Measurements from ENCODE around the gene HDLBP.

Gene HDLBP

DNA sequence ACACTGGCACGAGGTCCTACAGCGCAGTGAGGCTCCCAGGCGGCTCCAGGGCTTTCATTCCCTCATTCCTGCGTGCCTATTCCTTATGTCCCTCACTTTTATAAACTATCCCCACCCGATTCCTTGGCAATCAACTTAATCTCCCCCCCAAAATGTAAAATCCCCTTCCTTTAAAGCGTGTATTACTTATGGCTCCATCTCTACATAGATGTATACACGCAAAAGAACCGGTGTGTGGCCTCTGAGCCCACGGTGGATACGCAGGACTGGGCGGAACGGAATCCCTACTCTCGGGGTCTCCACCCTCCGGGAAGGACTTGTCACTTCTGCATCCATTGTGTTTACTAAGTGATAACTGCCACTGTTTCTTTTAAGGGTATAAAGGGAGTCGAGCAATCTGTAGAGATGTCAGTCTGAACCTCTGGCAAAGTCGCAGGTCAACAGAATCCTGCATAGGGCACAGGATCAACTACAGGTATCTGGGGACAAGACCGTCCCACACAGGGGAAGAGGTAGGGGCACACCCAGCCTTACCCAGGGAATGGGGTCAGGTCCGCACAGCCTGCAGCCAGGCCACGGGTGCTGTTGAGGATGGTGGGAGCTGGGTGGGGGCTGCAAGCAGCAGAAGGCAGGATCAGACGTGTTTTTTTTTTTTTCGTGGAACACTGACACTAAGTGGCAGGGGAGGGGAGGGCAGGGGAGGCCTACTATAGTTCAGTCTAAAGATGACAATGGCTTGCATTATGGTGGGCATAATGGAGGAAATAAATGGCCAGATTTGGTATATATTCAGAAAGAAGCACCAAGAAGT is 42.1 kb downstream of the HDLBP start:
- no peak for DNase-seq

- peak; percentile 82 for DNase-seq
Observed at GRCh38 chr2:241272303-241273209, 42.9 kb downstream of the HDLBP start.

- DNase-seq: peak; percentile 83
Observed at GRCh38 chr2:241271706-241272302, 43.7 kb downstream of the HDLBP start.

DNA sequence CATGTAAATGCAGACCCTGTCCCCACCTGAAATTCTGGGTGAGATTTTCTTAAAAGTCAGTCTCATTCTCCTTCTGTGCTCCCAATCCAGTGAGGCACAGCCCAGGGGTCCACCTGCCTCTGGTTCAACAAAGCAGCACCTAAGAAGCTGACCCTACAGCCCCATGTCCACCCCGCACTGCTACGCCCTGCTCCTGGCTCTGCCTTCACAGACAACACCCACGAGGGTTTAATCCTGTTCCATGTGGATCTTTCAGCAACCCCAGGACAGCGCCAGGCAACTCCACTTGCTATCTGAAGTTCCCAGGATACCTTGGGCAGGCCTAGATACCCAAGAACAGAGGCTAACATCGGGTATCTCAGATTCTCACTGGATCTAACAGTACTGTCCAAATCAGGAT is 44.9 kb downstream of the HDLBP start:
- no peak for DNase-seq

GRCh38 chr2:241269707-241270520 is 45.6 kb downstream of the HDLBP start:
- DNase-seq: no peak

DNA sequence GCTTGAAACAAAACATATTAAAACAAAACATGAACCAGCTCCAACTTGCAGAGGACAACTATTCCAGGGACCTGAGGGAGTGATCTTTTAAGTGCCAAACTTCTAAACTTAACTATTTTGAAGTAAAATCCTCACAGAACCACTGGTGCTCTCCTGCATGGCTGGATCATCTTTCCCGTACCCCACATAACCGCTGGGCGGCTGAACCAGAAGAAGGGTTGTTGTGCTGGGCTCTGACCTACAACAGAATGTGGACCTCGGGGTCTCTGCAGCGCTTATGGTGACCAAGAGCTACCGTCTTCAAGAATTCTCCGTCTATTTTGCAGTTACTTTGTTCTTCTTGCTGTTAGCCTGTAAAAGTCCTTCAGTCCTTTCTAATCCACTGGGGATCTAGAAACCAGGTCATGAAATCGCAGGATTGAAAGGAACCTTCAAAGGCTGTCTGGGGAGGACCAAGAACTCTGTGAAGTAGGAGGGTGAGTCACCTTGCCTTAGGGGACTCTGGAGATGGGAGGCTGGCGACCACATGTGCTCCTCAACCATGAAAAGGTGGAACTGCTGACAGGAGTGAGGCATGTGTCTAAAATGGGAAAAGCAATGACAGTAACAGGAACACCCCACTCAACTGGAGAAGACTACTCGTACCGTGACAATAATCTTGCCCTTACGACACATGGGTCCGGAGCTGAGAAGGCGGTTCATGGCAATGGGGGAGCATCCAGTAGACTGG is 46.6 kb downstream of the HDLBP start:
- DNase-seq: peak; percentile 46

DNA sequence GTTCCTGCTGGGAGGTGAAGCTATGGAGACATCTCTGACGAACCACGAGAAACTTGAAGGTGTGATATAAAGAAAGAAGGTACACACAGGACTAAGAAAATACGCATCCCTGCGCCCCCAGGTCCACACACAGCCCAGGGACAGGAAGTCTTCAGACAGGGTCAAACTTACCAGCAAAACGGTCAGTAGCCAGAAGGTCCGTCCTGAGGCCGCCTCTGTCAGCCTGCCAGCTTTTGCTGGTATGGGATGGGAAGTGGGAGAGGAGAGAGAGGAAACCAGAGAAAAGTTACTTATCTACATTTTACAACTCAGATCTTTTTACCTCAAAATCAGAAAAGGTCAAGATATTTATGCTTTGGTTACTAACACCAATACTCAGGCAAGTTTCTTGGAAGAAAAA is 47.2 kb downstream of the HDLBP start:
- DNase-seq: no peak

DNA sequence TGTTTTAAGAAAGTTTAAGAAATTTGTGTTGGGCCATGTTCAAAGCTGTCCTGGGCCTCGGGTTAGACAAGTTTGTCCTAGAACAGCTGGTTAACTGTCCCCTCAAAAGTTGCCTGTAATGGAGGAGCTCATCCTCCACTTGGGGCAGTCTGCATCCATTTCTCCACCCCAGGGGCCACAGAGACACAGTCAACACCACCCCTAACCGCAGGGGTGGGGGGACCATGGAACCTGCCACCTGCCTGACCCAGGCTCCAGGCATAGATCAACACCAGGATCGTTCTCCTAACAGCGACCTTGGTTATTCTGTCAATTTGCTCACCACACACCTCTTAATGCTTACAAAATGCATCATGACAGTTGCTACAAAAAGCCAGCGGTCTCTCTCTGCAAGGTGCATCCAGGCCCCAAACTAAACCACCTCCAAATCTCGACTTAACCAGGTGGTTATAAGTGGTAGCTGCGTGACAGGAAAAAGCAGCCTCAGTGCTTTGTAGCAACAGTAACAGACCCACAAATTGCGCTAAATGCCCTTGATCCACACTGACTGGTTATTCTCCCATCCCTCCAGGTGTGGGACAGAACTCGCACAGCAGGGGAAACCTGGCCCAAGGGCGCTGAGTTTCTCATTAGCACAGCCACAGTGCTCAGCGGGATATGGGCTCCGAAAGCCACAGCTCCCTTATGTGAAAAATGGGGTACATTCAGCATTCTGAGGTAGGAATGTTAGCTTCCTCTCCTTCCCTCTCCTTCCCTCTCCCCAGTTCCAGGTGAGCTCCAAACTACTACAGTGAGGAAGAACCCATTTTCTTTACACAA is 48.0 kb downstream of the HDLBP start:
- DNase-seq: no peak

DNA sequence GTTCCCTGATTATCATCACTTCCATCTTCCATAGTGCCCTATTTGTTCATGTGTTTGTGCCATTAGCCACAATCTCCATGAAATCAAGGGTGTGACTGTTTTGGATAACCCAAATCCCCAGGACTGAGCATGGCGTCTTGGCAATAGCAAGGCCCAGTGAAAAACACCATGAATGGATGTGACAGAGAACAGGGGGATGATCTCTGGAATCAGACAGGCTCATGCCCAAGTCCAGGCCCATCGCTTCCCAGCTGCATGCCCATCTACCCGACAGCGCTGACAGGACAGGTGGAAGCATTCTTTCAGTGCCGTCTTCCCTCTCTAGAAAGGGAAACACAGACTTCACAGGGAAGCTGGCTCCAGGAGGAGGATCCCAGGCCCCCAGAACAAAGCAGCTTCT is 50.0 kb downstream of the HDLBP start:
- DNase-seq: no peak

- DNase-seq: no peak
Observed at GRCh38 chr2:241263061-241263460, 52.4 kb downstream of the HDLBP start.

DNA sequence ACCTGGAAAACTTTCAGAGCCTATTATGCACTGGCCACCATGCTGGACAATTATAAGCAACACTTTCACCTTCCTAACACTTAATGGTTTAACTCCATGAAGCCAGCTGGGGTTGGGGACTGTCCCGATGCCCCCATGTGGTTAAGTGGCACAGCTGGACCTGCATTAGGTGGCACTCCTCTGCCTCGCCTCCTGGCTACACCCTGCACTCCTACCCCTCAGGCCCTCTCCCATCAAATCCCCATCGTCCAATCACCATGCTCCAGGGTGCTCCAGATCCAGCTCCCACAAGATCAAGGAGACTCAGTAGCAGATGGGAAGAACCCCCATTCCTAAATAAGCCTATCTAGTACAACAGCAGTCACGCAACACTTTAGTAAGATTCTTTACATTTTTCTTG is 53.8 kb downstream of the HDLBP start:
- no peak for DNase-seq

- DNase-seq: no peak
Observed at GRCh38 chr2:241260911-241261310, 54.6 kb downstream of the HDLBP start.

DNA sequence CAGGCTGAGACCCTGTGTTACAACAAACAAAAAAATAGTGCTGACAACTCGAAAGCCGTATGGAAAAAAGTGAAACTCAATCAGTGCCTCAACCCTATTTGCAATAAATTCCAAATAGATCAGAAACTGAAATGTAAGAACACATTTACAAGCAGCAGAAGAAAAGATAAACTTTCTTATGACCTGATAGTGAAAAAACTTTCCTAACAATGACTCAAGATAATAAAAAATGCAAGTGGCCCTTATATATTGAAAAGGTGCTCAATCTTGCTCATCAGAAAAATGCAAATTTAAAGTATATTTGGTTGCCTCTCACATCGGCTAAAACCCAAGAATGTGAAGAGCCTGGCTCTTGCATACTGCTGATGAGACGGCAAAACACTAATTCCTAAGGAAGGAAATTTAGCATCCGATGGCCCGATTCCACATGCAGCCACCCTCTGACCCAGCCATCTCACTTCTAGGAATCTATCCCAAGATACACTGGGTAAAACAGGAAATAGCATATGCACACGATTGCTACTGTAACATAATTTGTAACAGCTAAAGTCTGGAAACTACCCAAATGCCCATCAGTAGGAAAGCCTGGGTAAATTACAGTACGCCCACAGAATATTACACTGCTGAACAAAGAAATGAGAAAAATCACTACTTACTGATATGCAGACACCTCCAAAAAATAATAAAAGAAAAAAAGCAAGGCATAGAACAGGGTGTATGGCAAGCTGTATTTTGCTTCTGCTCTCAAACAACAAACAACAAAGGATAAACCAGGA is 56.8 kb downstream of the HDLBP start:
- DNase-seq: no peak

DNA sequence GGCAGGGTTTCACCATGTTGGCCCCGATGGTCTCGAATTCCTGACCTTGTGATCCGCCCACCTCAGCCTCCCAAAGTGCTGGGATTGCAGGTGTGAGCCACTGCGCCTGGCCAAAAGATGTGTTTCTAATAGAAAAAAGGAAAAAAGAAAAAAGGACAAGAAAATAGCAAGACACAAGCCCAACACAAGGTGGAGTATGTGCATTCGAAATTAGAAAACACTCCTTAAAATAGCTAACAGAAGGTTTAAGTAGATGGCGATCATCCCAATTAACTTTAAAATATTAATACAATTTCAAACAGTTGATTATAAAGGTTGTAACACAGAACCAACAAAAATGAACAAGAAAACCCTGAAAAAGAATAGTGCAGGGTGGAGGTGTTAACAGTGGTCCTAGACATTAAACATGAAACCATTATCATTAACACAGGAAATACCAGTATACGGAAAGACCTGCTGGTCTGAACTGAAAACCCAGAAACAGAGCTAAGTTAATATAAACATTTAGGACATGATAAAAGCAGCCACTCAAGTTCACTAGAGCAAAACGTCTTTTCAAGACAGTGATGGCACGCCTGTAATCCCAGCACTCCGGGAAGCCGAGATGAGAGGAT is 57.9 kb downstream of the HDLBP start:
- no peak for DNase-seq

DNA sequence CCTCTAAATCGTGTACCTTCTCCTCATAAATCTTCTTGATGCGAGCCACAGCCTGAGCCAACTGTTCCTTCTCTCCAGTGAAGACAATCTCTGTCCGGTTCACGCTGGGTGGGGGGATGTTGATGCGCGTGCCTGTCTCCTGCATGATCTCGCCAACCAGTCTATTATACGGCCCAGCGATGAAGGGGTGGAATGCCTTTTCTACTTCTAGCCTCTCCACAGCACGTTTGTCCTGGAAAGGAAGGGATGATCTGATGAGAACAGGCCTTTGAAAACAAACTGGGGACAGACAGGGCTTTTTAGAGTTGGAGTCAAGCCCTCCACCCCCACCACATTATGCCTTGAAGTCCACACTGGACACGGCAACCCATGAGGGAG is 59.3 kb downstream of the HDLBP start:
- no peak for DNase-seq

DNA sequence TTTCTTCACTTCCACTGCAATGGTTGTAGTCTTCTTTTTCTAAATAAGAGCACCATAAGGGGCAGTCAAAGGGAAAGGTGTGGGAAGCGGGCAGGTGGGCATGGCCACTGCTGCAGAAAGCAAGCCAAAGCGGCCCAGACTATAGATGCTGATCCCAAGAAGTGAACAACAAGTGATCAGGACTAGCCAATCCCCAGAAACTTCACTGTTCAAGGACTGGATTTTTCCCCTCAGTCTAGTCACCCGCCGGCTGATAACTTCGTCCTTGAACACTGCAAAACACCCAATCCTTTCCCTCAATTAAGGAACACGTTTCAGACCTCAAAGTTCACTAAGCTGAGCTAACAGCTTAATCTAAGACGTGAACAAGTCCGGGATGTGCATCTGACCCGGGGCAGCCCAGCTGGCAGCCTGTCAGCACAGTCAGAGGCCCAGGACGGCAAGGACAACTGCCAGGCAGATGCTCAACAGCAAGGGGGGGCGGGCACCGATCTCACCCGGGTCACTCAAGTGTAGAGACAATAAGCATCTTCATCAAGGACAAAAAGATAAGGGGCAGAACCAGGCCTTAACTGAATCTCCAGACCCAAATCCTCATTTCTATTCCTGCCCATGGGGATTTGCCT is 59.8 kb downstream of the HDLBP start:
- DNase-seq: no peak

DNA sequence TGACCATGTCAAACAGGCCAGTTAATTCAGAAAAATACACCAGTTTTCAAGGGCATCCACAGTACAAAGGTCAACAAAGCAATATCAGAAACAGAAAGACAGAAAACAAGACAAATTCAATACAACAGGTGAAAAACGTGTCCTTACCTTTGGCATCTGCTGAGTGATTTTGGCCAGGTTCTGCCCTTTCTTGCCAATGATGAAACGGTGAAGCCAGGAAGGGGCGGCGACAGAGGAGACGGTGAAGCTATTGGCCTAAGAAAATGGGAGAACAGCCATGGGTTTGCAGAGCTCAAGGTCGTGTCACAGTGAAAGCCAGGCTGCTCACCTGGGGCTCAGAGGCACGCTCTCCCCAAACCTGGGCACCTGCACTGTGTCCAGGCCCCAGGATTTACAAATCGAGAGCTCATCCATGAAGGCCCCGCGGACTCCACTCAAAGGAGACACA is 60.5 kb downstream of the HDLBP start:
- no peak for DNase-seq

DNA sequence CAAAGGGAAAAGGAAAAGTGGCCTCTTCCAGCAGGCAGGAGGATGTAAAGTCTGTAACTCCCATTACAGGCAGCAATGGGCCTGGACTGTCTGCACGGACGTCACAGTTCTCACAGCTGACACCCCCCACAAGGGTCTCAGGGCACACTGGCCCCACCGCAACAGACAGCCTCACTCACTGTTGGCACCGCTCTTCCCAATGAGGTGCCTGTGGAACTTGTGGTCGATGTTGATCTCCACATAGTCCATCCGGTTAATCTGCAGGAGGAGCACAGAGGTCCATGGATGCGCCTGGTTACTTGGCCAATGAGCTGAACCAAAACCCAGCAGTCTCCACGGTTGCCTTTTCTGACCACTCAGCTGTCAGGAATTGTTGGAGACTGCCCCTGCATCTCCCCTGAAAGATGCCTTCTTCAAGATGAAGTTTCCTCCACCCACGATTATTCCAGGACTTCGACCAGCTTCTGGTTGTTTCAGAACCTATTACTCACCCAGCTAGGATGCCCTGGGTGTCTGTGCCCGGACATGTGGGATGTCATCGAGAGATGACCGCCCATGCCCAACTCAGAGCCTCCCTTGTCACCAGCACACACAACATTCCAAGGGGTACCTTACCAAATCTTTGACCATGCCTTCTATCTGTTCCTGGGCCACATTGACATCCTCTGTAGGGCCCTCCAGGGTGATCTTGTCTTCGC is 62.5 kb downstream of the HDLBP start:
- DNase-seq: no peak

DNA sequence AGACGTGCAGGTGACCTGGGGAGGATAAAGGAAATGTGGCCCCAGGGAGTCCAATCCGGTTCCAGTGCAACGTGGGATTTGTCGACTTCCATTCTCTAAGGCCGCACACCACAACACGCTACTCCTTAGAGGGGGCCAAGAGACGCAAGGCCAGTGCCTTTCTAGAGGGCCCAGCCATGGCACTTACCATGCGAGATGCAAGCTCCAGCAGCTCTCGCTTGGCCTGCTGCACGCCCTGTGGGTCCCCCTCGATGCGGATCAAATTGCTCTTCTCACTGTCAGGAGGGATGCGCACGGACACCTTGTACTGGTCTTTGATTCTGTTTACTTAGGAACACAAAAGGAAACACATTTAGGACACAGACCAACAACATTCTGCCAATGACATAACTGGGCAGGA is 65.8 kb downstream of the HDLBP start:
- DNase-seq: no peak

All from fibroblast of skin of right biceps (primary cell).